COLO668 (cell line): Measurements from ENCODE around the gene TTC31.

ENCODE experiments used
- DNase-seq: peaks from one replicate; lab custom pipeline; 2025; ENCODE audit not compliant: unreplicated experiment; lab: John Stamatoyannopoulos, UW

TTC31 gene

DNA sequence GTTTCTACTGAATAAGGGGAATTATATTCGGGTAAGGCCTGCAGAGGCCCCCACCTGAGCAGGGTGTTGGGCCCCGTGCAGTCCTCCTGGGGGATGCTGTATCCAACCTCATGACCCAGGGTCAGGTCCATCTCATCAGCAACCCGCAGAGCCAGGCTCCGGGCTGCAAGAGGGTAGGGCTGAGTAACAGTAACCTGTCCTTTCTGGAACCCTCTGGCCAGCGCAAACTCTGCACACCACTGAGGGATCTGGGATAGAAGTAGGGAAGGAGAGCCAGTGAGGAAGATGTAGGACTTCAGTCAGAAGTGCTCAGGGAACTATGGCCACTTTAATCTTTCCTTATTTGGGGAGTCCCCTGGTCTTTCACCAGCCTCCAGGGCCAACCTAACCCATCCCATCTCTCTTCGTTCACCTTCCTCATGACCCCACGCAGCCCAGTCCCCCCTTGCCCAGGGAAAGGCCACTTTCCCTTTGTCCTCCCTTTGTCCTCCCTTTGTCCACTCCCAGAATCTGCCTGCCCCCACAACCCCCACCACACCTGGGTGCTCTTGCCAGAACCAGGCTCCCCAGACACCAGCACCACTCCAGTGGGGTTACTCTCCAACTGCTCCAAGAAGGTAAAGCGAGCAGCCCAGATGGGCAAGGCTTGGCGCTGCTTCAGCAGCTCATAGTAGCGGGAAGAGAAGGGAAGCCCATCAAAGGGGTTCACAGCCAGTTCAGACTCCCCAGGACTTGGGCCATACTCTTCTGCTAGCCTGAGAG, 42.3 kb downstream of the TTC31 start:
- DNase-seq = no peak

DNA sequence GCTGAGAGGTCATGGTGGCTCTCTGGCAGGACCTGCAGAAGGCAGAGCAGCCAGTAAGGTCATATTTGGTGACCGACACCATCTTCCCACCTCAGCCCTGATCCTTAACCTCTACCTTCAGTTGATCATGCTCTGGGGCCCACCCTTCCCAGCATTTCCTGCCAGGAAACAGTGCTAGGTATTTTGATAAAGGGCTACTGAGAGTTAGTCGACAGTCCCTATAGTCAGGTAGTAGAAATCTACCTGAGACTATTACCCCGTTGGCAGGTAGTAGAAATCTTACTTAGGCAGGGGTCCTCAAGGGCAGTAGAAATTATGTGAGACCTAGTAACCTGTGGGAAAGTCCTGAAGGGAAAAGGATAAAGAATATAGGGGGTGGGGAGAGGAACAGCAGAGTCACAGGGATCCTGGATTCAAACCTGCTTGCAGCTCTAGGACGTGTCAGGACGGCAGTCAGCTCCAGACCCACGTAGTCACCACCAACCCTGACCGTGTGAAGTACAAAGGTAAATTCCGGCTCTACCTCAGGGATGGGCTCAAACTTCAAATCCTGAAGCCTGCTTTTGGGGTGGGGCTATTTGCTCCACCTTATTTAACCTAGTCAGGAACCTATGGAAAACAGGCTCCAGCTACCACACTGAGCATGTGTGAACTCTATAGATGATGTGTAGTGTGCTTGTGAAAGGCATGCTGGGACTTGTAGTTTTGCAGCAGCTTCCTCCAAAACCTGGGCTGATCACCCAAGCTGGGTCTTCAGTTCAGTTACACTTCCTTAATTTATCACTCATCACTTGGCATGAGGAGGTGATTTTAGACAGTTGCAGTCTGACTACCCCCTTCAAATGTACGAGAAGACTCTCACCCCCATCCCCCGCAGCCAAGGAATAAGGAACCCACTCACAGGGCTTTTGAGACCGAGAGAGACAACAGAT, 43.1 kb downstream of the TTC31 start, which contains the start of gene DQX1:
Gene DQX1 (minus strand): TSS at position 515 of the 932 bp plus-strand sequence. CDS start 502 bp downstream, at position 13.
- DNase-seq = no peak

DNA sequence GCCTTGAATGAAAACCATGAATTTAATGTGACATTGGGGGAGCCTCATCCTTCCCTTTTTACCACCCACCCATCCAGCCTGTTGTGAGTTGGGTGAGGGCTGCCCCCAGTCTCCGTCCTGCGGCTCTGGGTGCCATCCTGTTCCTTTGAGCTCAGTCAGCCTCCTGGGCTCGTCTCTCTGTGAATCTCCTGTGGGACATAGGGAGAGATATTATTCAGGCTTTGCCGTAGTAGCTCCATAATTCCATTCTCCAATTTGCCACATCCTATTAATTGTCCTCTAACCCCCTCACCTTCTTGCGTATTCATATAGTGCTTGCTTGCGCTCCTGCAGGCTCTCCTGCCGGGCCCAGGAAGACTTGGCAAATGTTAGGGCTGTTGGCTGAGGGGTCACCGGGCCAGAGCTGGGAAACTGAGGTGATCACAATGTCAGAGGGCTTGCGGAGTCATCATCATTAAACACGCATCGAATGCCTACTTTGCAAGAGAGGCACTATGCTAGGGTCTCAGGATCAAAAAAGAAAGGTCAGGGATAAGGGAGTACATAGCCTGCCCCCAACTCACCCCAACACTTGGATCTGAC, 43.9 kb downstream of the TTC31 start:
- DNase-seq = no peak

DNA sequence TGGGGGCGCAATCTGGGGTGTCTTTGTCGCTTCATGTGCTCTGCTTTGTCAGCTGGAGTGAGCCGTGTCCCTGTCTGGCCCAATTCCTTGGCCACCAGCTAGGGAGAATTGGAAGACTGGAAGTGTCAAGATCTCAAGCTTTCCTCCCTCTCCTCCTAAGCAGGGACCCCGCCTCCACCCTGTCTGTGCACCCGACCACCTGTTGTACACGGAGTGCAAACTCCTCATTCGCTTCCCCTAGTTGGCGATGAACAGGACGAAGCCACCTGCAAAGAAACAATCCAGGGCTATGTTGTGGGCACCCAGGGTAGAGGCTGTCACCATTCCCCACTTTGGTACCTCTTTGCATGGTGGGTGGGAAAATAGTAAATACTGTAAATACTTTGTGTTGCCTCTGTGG, 44.9 kb downstream of the TTC31 start:
- no peak for DNase-seq

DNA sequence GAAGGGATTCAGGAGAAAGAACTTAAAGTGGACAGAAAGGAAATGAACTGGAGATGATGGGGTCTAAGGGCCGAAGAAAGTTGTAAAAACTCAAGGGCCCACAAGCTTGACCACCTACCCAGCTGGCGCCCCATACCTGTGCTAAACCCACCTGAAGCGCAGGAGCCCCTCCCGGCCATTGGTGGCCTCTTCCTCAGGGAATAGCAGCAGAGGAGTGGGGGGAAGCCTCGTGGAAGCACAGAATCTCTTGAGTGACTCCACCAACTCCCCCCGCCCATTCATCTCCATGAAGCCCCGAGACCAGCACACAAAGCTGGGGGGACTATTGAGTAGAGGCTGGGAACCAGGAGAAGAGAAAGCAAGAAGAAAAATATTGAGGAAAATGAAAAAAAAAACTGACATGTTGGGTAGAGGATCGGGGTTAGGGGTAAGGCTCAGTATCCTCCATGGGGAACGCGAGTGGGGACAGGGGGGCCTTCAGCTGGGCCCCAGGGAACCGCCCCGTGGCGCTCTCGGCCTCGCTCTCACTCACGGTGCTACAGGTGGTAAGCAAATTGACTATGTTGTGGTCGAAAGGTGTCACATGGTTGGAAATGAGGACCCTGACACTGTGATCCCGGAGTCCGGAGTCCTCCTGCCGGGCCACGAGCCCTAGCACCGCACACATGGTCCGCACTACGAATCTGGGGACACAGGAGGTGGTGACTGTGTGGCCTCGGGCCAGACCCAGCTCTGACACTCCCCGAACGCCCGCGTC, 45.9 kb downstream of the TTC31 start:
- no peak for DNase-seq

DNA sequence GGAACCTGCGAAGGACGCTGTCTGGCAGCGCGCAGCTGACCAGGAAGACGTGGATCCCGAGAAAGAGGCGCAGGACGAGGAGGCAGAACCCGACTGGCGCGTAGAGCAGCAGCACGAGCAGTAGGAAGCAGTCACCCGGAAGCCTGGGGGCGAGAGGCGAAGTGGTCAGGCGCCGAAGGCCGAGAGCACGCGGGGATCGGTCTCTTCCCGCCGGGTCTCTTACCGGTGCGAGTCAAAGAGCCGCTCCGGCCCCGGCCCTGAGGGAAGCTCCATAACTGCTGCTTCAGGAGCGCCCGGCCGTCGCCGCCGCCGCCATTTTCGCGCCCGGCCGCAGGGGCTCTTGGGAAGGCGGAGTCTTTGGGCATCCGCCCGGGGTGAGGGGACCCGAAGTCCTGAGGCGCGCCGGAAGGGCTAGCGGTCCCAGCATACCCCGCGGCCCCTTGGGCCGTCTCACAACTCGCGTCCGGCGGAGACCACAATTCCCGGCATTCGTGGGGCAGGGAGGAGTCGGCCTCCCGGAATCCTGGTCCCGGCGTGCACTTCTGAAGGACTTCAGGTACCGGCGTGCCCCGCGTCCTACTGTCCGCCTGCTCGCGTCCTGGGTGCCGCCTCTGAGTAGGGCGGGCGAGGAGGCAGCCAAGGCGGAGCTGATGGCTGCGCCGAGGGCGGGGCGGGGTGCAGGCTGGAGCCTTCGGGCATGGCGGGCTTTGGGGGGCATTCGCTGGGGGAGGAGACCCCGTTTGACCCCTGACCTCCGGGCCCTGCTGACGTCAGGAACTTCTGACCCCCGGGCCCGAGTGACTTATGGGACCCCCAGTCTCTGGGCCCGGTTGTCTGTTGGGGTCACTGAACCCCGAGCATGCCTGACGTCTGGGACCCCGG, 46.7 kb downstream of the TTC31 start, which contains the start of the genes AUP1 and HTRA2:
Gene AUP1 (minus strand): TSS at position 350 of the 882 bp plus-strand sequence. CDS start 77 bp downstream, at position 273.
Gene HTRA2 (plus strand): TSS at position 577 of the 882 bp plus-strand sequence. CDS start 74 bp downstream, at position 651.
- peak; percentile 99 for DNase-seq

DNA sequence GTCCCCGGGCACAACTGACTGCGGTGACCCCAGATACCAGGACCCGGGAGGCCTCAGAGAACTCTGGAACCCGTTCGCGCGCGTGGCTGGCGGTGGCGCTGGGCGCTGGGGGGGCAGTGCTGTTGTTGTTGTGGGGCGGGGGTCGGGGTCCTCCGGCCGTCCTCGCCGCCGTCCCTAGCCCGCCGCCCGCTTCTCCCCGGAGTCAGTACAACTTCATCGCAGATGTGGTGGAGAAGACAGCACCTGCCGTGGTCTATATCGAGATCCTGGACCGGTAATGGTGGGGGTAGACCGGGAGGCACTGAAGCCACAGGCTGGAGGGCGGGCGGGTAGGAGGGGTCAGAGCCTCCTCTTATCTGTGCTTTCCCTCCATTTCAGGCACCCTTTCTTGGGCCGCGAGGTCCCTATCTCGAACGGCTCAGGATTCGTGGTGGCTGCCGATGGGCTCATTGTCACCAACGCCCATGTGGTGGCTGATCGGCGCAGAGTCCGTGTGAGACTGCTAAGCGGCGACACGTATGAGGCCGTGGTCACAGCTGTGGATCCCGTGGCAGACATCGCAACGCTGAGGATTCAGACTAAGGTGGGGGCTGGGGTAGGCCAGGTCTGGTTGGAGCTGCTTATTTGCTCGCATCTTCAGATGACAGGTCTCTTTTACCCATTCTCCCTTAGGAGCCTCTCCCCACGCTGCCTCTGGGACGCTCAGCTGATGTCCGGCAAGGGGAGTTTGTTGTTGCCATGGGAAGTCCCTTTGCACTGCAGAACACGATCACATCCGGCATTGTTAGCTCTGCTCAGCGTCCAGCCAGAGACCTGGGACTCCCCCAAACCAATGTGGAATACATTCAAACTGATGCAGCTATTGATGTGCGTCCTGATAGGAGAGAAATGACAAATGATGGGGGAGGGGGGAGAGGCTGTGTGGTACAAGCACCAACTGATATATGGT, 47.6 kb downstream of the TTC31 start:
- peak; percentile 44 for DNase-seq

DNA sequence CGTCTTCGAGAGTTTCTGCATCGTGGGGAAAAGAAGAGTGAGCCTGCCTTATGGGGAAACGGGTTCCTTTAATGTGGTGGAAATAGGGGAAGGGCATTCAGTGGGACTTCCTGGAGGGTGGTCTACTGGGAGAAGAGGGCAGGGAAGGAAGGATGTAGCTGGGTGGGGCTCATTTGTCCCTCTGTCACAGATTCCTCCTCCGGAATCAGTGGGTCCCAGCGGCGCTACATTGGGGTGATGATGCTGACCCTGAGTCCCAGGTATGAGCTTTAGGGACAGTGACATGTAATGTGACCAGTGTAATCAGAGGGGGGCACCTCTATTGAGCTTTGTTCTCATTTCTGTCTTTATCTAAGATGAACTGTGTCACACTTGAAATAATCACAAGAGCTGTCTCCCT, 48.8 kb downstream of the TTC31 start:
- DNase-seq = no peak

DNA sequence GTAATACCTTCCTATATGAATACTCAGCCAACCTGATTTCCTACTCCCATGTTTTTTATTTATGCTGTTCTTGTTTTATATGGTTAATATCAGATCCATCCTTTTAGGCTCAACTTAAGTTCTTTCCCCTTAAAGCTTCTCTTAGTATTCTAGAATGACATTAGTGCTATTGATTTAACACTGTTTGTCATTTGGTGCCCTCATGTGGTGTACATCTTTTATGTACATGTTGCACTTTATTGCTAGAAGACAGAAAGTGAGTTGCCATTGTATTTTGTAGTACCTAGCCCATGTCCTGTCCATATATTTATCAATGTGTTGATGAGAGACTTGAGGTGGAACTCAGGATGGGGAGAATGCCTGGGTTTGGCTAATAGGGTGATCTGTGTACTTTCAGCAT, 49.3 kb downstream of the TTC31 start:
- no peak for DNase-seq

DNA sequence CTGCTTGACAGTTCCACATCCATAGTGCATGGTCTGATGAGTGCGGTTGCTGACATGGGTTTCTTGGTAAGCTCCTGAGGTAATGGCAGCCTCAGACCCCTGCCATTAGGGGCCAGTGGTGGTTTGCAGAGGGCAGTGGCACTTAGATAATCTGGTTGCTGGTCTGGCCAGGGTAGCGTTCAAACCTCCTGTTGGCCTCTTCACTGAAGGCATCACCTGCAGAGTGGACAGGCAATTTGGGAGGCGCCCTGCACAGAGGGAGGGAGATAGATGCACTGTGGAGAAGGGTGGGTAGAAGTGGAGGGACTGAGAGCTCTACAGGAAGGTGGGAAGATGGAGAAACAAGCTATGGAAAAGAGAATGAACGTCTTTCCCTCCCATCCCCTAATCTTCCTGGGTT, 50.6 kb downstream of the TTC31 start:
- DNase-seq = no peak

DNA sequence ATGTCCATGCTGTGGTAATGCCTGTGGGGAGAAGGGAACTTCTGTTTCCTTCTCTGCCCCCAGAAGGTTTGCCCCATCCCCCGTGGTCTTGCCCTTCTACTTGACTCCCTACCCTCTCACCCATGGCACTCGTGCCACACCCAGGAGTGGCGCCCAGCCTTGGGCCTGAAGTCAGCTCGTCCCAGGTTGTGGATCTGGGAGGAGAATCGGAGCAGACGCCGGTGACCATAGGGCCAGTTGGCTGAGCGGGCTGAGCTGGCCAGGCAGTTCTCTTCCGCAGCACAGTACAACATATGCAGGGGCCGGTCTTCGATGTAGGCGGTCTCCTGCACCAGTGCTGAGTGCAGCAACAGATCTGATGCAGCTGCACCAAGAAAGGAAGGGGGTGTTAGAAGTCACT, 51.5 kb downstream of the TTC31 start:
- no peak for DNase-seq

DNA sequence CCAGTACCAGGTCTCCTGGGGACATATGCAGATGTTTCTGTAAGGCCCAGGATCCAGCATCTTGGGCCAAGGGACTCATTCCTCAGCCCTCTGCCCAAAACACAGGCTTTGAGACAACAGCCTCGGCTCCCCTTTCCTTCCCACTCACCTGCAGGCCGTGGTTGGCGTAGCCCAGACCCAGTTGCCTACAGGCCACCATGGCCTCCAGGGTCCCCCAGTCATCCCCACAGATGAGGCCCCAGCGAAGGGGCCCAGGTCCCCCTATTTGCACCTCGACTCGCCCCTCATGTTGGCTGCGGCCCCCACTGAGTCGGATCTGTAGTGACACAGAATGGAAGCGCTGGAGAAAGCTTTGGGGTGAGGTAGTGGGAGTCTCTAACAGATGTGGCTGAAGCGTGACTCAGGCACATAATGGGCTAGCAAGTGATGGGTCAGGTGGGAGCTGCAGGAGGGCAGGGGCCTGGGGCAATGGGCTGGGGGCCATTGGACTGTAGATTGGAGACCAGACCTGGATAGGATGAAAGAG, 52.6 kb downstream of the TTC31 start:
- DNase-seq = no peak

DNA sequence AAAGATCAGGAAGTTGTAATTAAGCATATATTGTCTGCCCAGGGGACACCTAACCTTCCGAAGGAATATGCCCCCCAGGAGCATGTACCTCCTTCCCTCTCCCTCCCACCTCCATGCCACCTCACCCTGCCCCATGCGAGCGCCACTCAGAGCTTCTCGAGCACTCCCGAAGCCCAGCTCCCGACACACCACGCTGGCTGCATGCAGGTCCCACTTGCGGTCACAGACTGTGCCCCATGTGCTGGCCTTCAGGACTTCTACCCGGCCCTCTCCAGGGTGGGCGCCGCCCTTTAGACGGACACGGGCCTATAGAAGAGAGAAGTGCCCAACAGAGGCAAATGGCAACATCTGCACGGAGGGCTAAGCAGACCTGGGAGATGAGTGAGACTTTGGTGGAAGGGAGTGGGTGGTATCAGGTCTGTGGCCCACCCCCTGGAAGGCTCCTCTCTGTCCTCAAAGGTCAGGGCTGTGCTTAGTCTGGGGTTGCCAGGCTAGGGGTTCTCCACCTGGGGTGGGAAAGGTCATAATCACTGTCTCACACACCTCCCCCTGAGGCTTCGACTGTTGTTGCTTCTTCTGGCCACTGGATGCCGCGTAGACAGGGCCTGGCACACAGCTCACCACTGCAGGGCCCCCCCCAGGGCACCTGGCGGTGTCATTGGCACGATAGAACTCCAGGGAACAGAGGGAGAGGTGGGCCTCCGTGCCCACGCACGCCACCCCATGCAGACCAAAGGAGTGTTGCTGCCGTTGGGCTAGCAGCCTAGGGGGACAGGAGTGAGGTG, 53.5 kb downstream of the TTC31 start:
- DNase-seq = no peak

DNA sequence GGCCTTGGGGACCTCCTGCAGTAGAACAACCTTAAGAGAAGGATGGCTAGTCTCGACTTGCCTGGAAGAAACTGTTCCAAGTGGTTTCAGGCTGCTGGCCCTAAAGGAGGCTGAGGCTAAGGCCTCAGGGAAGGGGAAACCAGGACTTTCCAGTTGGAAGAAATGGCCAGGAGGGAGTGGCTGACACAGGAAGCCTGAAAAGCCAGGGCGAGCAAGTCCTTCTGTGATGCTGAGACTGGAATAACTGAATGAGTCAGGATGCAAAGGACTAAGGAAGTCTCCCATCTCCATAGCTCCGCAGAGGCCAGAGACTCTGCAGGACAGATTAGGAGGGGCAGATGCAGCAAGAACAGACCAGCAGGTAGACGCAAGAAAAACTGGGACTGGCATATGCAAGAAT, 54.3 kb downstream of the TTC31 start:
- DNase-seq = no peak

DNA sequence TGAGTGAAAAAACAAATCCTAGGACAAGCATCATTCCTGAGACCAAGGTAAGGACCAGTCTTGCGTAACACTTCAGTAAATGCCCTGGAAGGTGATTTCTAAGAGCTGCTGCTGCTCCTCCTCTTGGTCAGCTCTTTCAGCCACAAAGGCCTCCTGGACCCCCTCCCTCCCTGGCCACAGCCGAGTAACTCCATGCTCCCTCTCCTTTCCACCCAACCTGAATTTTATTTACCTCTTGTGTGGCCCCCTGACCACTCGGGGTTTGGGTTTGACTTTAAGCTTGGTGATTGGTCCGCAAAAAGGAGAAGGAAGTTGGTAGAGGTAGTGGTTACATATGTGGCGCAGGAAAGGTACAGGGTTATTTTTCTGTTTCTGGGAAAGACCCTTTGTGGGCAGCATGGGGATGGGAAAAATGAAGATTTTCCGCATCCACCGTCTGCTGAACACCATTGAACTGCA, 56.0 kb downstream of the TTC31 start:
- no peak for DNase-seq

DNA sequence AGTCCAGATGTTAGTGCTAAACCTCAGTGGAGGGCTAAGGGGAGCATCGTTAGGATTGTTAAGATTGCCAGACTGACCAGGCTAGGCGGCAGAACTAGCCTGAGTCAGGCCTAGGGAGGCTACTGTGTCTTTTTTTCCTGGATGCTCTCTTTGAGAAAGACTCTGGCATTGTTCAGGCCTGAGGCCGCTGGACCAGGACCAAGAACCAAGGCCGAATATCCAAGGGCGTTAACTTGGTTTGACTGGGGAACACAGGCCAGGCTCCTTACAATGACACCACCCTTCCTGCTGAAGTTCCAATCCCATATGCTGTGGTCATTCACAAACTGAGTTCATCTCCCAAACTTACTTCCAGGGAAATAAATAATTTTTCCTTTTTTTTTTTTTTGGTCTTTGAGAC, 57.4 kb downstream of the TTC31 start:
- no peak for DNase-seq

DNA sequence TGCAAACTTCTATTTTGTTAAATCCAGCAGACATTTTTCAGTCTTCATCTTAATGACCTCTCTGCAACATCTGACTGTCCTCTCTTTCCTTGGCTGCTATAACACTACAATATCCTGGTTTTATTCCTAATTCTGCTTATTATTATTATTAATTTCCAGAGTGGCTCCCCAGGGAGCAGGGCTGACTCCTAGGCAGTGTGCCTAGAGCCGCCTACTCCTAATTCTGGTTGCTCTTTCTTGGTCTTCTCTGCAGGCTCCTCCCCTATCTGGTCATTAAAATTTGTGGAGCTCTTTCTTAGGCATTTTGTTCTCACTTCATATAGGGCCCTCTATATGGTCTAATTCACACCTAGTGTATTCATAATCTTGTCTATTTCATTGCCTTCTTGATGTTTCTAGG, 60.1 kb downstream of the TTC31 start:
- no peak for DNase-seq
